Kidney (tissue), 14 donors: ENCODE data around the gene SESN1. TPM values are rescaled to one million over a fixed set of nuclear protein-coding genes. Genes with fewer than 3 reads are reported as not detected.

Experiments
- DNase-seq, 5 donors: peaks; one replicate each; pipeline ENCODE4 v3.0.0-alpha.2; 2013 to 2020
- FAIRE-seq: peaks from 2 replicates; lab custom pipeline; 2012; peaks lifted over from hg19 to GRCh38; lab: Jason Lieb, UNC
- H3K27ac ChIP-seq, 2 donors: one replicate each; pipeline ENCODE4 v1.7.0; 2013; ENCODE audit warnings: low read depth in 2 of 2, low read length in 2 of 2, inconsistent platforms in 1 of 2
- H3K27me3 ChIP-seq: one replicate; pipeline ENCODE4 v1.7.1; 2013; ENCODE audit warnings: low read length, inconsistent platforms; ENCODE audit not compliant: control insufficient read depth, insufficient read depth
- H3K36me3 ChIP-seq, 3 donors: one replicate each; pipeline versions ENCODE4 v1.7.0 to v1.7.1; 2013; ENCODE audit warnings: low read length in 3 of 3, control low read depth in 1 of 3, inconsistent platforms in 1 of 3; ENCODE audit not compliant: insufficient read depth in 3 of 3, control insufficient read depth in 2 of 3
- H3K4me1 ChIP-seq, 3 donors: one replicate each; pipeline versions ENCODE4 v1.7.0 to v1.7.1; 2013; ENCODE audit warnings: low read length in 3 of 3, inconsistent platforms in 1 of 3, low read depth in 1 of 3; ENCODE audit not compliant: control insufficient read depth in 2 of 3, insufficient read depth in 2 of 3
- H3K4me3 ChIP-seq, 3 donors: one replicate each; pipeline versions ENCODE4 v1.7.0 to v1.8.1; 2013; ENCODE audit warnings: low read length in 3 of 3, control low read depth in 1 of 3, inconsistent platforms in 1 of 3
- H3K9ac ChIP-seq, 3 donors: one replicate each; pipeline versions ENCODE4 v1.7.0 to v1.7.1; 2013; ENCODE audit warnings: low read length in 3 of 3, control low read depth in 1 of 3, inconsistent platforms in 1 of 3
- H3K9me3 ChIP-seq, 3 donors: one replicate each; pipeline versions ENCODE4 v1.7.0 to v1.7.1; 2013; ENCODE audit warnings: low read length in 3 of 3, control low read depth in 1 of 3, inconsistent platforms in 1 of 3; ENCODE audit not compliant: control insufficient read depth in 2 of 3, insufficient read depth in 1 of 3
- CTCF ChIP-seq: IDR thresholded peaks from 3 replicates; pipeline ENCODE4 v1.5.1; 2012; ENCODE audit warnings: mild to moderate bottlenecking, moderate library complexity, borderline replicate concordance; ENCODE audit not compliant: insufficient read depth; ENCODE audit errors: extremely low read depth
- intact Hi-C: fragments of 100-400 bp; cut with DNase I; formaldehyde crosslinking; loops from one replicate; pipeline ENCODE4 v1.11.1; 2022
- polyA plus RNA-seq: library from polyadenylated mRNA; stranded (reverse); fragments of 350-450 nt; fragmentation: Illumina TruSeq; extraction: RNeasy Lipid Tissue Mini Kit (QIAGEN cat#74804); gene quantifications from one replicate; pipeline ENCODE4 v1.2.3, GENCODE V29; 2014; ENCODE audit warnings: low read depth, low replicate concordance; ENCODE audit not compliant: insufficient read depth
- total RNA-seq: library from RNA; stranded (reverse); fragmentation: NEBNext Ultra II Directional; extraction: Animal tissue kit (Norgen Biotek cat#: 25700); gene quantifications from one replicate; pipeline ENCODE4 v1.2.1, GENCODE V29; 2021
- donor health status: control.
- donor health status: control.
- donor health status: control.
- donor health status: control.
- donor health status: control.
- donor health status: DM: yes; HTN: yes; CAD: no.
- donor health status: Normal renal cell carcinoma (clear cell type).

SESN1 gene
- total and polyA plus RNA-seq, 2 donors from 2014 or later, result 14.8 to 26.0 TPM

GRCh38 chr6:109028439-109028838 is 66.2 kb downstream of the SESN1 start:
- no peak overlapping the region for H3K4me3 ChIP-seq
- no peak overlapping the region for H3K27ac ChIP-seq
- no peak for DNase-seq
- H3K36me3 ChIP-seq, result no peaks in the 10 kb centered on the region
- no peak for TF ChIP-seq CTCF
- FAIRE-seq, result no peak
- intact Hi-C loops, result no loop called here
- no peaks in the 10 kb centered on the region for H3K4me1 ChIP-seq
- no peaks in the 10 kb centered on the region for H3K9me3 ChIP-seq
- no peaks in the 10 kb centered on the region for H3K27me3 ChIP-seq
- H3K9ac ChIP-seq, result no peak overlapping the region

GRCh38 chr6:109027964-109028363 is 66.7 kb downstream of the SESN1 start:
- no peaks in the 10 kb centered on the region for H3K4me1 ChIP-seq
- H3K36me3 ChIP-seq, result no peaks in the 10 kb centered on the region
- H3K4me3 ChIP-seq, result no peak overlapping the region
- intact Hi-C loops, result no loop called here
- DNase-seq (no peak), FAIRE-seq (no peak)
- no peak overlapping the region for H3K27ac ChIP-seq
- no peak for TF ChIP-seq CTCF
- H3K9me3 ChIP-seq, result no peaks in the 10 kb centered on the region
- H3K27me3 ChIP-seq, result no peaks in the 10 kb centered on the region
- H3K9ac ChIP-seq, result no peak overlapping the region

- TF ChIP-seq CTCF, result no peak
- FAIRE-seq (peak; percentile 68), DNase-seq (no peak)
- H3K27me3 ChIP-seq, result no peaks in the 10 kb centered on the region
- H3K9me3 ChIP-seq, result no peaks in the 10 kb centered on the region
- no peaks in the 10 kb centered on the region for H3K4me1 ChIP-seq
- no peak overlapping the region for H3K27ac ChIP-seq
- no peak overlapping the region for H3K4me3 ChIP-seq
- no peak overlapping the region for H3K9ac ChIP-seq
- intact Hi-C loops, result no loop called here
- H3K36me3 ChIP-seq, result no peaks in the 10 kb centered on the region
Measured at GRCh38 chr6:109025639-109026038, 69.0 kb downstream of the SESN1 start.

GRCh38 chr6:109024784-109025183 is 69.9 kb downstream of the SESN1 start:
- no peak for FAIRE-seq
- intact Hi-C loops, result no loop called here
- H3K4me3 ChIP-seq, result no peak overlapping the region
- TF ChIP-seq CTCF, result no peak
- no peak overlapping the region for H3K9ac ChIP-seq
- no peak overlapping the region for H3K27ac ChIP-seq
- H3K4me1 ChIP-seq, result no peaks in the 10 kb centered on the region
- DNase-seq, result no peak
- H3K27me3 ChIP-seq, result no peaks in the 10 kb centered on the region
- H3K9me3 ChIP-seq, result no peaks in the 10 kb centered on the region
- H3K36me3 ChIP-seq, result no peaks in the 10 kb centered on the region
